GM18507 (cell line): Measurements from ENCODE around the gene ZNF648.
"Not testable (repeated sequence)": the region's sequence is repeated elsewhere in the genome, so short reads cannot be mapped to it uniquely, and the experiment has no call there.

Experiments used
- DNase-seq: peaks from one replicate; pipeline ENCODE4 v3.0.0; 2011; ENCODE audit warnings: low read depth; ENCODE audit not compliant: insufficient read length; ENCODE audit errors: extremely low spot score
- FAIRE-seq: peaks from 2 replicates; lab custom pipeline; 2011; peaks lifted over from hg19 to GRCh38; lab: Jason Lieb, UNC

Gene ZNF648, protein sequence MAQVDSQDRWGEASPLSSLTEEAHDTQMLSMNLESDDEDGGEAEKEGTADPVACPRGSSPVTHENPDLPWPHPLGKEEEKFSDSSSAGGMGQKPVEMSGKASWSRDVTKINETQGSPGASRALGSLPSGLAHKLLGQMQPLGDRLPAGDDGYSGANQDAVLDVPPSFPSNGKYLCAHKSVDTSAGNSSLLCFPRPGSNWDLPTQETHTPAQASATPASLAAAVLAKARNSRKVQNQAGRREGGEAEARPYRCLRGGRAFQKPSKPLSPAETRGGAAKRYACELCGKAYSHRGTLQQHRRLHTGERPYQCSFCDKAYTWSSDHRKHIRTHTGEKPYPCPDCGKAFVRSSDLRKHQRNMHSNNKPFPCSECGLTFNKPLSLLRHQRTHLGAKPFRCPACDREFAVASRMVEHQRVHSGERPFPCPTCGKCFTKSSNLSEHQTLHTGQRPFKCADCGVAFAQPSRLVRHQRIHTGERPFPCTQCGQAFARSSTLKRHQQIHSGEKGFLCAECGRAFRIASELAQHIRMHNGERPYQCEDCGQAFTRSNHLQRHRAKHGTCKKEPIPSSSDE

DNA sequence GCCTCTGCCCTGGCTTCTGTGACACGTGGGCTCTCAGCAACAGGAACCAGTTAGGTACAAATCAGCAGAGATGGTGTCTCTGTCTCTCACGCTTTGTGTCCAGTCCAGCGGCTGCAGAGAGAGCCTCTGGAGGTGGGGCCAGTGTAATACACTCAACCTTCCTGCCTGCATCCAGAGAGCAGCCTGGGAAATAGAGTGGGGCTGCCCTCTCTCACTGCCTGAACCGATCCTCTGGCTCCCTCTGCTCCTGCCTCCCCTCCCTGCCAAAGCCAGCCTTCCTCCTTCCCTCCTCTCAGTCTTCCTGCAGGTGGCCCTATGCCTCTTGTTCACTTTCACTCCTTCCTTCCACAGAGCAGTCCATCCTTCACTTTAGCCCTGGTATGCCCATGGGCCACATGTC, at the start of gene ZNF648:
Gene ZNF648, minus strand, starts transcription at position 119 of the 400 bp plus-strand sequence. CDS start 3,702 bp downstream, outside the sequence.
- FAIRE-seq = no peak
- no peak for DNase-seq

DNA sequence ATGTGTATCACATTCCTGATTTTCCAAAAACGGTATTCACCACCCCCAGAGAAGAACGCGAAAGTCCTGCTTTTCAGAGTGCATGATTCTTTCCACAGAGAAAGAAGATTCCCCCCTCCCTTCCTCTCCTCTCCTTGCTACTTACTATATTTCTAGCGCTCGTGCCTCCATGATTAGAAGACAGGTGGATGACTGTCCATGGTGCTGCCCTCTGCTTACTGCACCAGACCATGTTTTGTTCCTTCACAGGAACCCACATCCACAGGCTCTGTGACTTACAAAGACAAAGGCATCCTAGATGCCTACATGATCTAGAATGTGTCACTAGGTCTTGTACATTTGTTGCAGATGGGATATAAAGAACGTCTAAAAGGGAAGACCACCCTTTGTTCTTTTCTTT, 49.1 kb upstream of the ZNF648 start:
- no peak for FAIRE-seq

DNA sequence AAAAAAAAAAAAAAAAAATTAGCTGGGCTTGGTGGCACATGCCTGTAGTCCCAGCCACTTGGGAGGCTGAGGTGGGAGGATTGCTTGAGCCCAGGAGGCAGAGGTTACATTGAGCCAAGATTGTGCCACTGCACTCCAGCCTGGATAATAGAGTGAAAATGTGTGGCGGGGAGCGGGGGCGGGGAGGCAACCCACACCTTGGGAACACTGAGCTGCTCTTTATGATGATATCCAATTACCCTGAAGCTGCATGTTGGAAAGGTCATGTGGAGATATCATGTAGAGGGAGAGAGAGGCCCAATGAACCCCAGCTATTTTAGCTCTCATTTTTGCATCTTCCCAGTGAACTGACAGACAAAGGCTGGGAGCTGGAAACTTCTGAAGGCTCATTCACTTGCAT, 48.3 kb upstream of the ZNF648 start:
- no peak for FAIRE-seq
- DNase-seq = no peak

More for the DNA sequence above, 49.1 kb upstream of the ZNF648 start:
- DNase-seq = no peak

DNA sequence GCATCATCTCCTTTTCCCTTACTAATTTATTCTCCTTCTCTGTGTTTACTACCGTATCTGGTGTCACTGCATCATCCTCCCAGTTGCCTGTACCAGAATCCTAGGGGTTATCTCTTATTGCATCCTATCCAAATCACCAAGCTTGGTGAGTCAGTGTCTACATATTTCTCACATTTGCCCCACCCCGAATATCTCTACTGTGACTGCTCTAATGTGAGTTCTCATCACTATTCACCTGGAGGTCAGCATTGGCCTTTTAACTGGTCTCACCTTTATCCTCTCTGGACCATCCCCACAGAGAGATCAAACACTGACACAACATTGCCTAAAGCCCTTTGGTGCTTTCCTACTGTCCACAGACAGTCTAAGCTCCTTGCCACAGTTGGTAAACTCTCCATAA, 45.7 kb upstream of the ZNF648 start:
- DNase-seq (no peak), FAIRE-seq (no peak)

DNA sequence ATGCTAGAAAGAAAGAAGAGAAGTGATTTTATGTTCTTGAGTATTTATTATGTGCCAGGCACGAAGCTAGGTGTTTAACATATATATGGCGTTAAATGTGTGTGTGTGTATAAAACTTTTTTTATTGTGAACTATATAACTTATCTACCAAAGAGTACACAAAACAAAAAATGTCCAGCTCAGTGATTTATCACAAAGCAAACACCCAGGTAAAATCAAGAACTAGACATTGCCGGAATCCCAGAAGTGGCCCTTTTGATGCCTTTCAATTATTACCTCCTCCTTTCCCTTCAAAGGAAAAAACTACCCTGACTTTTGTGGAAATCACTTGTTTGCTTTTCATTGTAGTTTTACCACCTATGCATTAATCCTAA, 40.5 kb upstream of the ZNF648 start:
- no peak for DNase-seq
- no peak for FAIRE-seq

DNA sequence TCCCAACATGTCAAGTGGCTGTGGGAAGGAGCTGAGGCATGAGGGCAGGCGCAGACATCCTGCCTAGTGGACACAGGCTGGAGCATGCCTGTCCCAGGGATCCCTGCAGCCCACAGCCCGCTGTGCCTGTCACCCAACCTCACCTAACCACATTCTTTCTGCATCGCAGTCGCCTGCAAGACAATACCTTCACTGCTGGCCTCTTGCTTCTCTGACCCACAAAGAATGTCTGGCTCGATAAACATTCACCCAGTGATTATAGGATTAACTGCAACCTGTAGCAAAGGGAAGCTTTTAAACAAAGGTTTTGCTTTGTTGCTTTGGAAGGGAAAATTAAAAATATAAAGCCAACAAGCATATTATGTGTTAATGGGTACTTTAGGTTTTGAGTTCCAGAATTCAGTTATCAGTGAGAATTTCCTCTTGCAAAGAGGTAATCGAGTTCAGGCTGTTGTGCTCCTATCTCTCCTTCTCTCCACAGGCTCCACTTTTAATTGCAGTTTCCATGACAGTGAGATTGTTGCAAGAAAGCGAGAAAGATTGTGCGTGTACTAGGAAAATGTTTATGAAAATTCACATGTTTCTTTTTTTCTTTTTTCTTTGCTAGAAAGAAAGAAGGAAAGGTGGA, 40.0 kb upstream of the ZNF648 start:
- FAIRE-seq (no peak), DNase-seq (no peak)

DNA sequence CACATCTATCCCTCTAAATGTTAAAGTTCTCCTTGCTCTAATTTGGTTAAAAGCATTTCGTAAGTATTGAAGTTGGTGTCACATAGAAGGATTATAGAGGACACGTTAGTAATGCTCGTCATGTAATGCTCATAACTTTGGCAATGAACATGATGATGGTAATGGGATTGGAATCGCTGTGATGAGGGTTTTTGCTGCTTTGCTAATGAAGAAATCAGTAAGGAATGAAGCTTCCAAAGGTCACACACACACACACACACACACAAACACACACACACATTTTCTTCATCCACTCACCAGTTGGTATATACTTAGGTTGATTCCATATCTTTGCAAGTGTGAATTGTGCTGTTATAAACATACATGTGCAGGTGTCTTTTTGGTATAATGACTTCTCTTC, 36.8 kb upstream of the ZNF648 start:
- DNase-seq (no peak), FAIRE-seq (no peak)

DNA sequence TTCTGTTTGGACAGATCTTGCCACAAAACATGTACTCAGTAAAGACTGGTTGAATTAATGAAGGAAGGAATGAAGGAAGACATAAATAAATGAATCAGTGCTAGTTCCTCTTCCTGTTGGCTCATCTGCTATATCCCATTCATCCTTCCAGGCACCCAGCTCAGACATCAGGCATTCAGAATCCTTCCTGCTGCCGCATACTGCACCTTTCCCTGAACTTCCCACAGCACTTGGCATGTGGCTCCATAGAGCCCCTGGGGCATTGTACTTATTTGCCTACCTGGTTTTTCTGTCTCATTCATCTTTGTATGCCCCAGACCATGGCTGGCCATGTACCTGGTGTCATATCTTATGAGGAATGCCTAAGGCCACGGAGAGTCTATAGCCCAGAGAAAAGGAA, 34.4 kb upstream of the ZNF648 start:
- no peak for DNase-seq
- FAIRE-seq = no peak

DNA sequence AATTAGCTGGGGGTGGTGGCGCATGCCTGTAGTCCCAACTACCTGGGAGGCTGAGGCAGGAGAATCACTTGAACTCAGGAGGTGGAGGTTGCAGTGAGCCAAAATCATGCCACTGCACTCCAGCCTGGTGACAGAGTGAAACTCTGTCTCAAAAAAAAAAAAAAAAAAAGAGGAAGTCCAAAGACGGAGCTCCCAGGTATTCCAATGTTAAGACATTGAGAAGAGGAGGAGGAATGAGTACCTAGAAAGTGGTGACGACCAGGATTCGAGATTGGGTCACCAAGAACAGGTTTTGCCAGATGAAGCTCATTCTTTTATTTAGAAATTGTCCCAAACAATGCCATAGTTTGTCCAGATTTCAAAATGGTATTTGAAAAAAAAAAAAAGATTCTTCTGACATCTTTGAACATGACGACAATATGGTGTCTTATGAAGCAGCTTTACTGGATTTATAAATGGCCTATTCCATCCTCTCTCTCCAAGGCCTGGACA, 33.0 kb upstream of the ZNF648 start:
- FAIRE-seq = not testable (repeated sequence)

DNA sequence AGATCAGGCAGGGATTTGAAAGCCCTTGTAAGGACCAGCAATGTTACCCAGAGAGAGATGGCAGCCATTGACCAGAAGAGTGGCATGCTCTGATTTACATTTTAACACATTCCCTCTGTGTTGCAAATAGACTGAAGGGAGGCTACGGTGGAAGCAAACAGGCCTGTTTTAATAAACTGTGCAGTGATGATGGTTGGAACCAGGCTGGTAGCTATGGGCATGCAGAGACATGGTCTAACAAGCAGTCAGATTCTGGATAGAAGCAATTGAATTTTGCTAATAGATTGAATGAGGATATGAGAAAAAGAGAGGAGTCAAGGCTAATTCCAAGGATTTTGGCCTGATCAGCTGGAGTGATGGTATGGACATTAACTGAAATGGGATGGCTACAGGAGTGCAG, 32.3 kb upstream of the ZNF648 start:
- DNase-seq (no peak), FAIRE-seq (no peak)

More for the DNA sequence above, 33.0 kb upstream of the ZNF648 start:
- not testable (repeated sequence) for DNase-seq

DNA sequence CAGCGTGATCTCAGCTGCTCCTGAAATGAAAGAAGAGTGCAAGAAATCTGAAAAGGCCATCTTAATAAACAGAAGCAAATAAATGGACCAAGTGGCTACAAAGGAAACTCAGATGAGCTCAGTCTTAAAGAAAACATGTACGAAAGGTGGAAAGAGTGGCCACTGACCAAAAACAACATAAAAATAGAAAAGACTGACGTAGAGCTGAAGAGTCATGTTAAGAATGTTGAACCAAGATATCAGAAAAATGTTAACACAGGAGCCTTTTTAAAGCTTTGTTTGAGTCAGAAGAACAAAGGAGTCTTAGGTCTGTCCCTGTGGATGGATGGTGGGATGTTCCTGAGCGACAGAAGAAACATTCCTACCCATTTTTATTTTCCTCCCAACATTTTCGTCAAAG, 30.8 kb upstream of the ZNF648 start:
- no peak for FAIRE-seq
- DNase-seq = no peak

DNA sequence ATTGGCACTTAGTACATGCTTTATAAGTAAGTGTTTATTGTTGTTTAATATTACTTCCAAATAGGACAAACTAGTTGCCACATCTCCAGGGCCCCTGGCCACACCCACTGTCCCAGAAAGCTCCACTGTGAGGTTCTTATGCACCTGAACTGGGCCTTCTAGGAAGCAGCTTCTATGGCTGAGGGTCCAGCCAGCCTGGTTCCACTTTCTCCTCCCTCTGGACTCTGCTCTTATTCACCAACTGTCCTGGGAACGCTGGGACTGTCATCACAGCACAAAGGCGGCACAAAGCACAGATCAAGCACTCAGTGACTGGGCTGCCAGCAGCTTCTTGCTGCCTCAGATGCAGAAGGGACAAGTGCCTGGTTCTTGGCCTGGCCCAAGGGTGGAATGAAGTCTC, 29.6 kb upstream of the ZNF648 start:
- no peak for DNase-seq
- no peak for FAIRE-seq

DNA sequence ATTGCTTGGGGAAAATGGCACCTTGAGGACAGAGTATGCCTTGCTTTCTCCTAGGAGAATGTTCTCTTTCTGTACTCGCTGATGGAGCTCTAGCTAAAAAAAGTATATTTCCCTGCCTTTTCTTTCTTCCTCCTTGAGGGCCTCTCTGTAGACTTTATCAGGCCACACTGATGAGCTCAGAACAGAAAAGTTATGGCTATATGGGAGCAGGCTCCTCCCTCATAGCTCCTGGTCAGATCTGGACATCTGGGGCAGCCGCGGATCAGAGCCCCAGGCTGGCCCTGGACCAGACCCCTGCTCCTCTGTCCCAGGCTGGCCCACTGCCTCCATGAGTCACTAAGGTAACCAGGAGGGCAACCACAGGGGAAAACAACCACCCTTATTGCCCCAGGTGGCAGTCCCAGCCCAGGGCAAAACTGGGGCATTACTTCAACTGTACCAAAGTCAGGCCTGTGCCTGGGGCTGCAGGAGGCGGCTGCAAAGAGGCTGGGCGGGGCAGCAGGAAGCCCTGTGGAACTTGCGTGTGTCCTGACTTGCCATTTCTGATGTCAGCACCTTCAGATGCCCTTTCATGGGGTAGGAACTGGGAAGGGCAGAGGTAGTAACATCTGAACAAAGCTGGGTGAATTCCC, 26.3 kb upstream of the ZNF648 start:
- no peak for FAIRE-seq
- no peak for DNase-seq

DNA sequence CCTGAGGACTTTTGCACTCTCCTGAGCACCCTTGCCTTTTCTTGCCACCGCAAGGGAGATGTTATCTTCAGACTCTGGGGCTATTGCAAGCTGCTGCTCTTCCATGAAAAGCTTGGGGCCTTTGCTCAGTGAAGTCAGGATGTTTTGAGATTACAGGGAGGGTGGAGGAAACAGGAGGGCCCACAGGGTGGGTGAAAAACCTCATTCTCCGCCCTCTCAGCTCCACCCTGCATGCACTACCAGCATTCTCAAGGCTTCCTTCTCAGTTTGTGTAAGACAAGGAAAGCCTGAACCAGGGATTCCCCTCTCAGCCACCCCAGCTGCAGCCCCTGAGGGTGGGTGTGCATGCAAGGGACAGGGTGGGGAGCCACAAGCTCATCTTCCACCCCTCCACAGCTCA, 25.8 kb upstream of the ZNF648 start:
- FAIRE-seq (no peak), DNase-seq (no peak)

DNA sequence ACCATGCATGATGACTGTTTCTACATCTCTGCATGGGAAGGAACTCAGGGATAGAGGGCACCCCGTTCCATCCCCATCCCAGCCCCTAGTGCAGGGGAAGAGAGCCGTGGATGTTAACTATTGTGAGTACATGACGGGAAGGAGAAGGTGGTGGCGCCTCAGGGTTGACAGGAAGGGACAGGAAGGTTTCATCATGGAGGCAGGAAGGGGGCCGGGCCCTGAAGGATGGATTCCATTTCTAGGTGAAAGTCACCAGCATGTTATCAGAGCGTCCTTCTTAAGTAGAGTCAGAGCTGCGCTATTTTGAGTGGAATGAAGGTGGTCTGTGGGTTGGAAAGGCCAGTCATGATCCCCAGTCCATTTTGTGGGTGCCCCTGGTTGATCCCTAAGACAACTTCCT, 25.1 kb upstream of the ZNF648 start:
- FAIRE-seq (no peak), DNase-seq (no peak)

DNA sequence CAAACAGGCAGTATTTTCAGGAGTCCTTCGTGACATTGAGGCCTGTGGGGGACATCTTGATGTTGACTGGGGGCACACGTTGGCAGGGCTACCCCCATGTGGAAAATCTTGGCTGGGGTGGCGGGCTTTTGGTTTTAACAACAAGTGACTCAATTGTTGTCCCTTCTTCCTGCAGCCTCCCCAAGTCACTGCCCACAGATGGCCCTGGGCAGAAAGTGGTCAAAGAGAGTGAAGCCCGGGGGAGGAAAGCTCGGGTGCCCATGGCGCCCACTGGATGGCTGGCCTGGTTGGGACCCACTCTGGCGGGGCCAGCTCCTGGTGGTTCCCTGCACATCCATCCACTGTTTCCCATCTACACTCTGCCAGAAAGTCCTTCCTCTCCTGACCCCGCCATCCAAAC, 24.6 kb upstream of the ZNF648 start:
- no peak for FAIRE-seq
- no peak for DNase-seq

DNA sequence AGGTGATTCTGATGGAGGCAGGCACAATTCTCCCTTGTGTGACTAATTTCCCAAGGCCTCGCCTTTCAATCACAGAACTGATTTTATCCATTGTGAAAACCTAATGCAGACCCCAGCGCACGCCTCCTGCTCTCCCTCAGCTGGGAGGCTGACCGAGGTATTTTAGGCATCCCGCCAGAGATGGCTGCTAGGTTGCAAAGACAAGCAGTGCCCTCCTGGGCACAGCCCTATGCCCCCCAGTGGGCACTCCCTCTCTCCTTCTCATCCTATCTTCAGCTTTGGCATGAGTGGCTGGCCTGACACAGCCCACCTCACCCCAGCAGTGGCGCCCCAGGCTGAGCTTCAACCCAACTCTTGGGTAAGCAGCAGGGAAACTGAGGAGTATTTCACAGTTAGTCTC, 24.2 kb upstream of the ZNF648 start:
- FAIRE-seq = no peak

DNA sequence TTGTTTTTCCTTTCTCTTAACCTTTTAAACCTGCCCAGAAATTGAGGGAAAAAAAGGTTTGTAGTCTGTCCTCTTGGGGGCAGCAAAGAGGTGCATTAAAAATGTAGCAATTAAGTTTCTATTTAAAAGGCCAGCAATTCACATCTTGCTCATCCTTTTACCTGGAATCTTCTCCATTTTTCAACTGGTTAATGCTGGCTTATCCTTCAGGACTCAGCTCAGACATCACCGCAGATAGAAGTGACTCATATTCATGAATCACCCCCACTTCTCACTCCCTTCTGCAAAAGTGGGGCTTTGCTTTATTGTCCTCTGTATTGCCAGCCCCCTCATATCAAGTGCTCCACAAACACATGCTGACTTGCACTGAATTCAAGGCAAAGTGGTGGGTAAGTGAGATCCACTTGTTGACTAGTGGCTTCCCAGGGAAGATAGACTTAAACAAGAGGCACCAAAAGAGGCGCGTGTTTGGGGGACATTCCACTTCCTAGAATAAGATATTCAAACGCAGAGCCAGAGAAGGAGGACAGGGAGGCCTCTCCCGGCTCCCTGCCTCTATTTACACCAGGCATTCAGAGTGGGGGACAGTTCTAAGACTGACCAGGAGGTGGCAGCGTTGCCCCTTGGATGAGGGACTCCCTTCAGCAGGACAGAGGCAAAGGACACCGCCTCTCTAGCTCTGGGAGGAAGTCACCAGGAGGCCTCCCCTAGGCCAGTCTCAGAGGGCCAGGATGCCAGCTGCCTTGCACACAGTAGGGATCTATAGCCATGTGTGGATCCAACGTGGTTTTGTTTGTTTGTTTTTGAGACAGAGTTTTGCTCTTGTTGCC, 23.2 kb upstream of the ZNF648 start:
- FAIRE-seq (peak; percentile 85), DNase-seq (peak; percentile 54)

More for the DNA sequence above, 24.2 kb upstream of the ZNF648 start:
- no peak for DNase-seq

DNA sequence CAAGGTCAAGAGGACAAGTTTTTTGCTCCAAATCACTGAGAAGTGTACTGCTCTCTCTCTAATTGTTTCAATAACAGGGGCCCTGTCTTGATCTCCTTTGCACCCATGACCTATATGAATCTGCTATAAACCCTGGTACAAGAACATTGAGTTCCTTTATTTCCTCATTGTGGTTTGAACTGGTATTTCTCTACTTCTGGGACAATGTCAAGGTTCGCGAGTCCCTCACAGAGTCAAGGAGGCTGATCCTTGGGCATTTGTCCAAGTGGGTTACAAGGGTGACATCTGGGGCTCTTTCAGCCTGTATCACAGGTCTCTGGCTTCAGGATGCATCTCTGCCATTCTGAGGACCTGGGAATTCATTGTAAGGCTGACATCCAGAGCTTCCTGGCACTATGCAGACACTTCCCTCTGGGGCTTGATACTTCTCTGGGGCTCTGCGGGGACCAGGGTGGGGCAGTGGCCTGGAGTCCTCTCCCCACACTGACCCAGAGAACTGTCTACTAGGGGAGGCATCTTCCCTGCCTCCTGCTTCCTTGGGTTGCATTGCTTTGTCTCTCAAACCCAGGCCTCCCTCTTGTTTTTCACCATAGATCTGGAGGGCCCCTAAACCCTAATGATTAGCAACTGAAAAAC, 22.5 kb upstream of the ZNF648 start:
- no peak for DNase-seq
- no peak for FAIRE-seq
